PC-3 (cell line): Measurements from ENCODE around the gene MCHR1.

Experiments used
- EZH2 ChIP-seq: fragments of 300-600 bp; sonication (generic); IDR thresholded peaks from one replicate; pipeline ENCODE4 v1.6.1; 2017; ENCODE audit warnings: antibody characterized with exemption, mild to moderate bottlenecking, low read length; ENCODE audit not compliant: unreplicated experiment
- EZH2phosphoT487 ChIP-seq: fragments of 300-600 bp; sonication (generic); IDR thresholded peaks from 2 replicates; pipeline ENCODE4 v1.6.1; 2018; ENCODE audit warnings: mild to moderate bottlenecking, antibody characterized with exemption, low read length, borderline replicate concordance
- TF ChIP-seq, protein P1 (sequence below): fragments of 300-600 bp; sonication (generic); conservative IDR thresholded peaks from 2 replicates; pipeline ENCODE4 v1.5.1; 2017; ENCODE audit warnings: antibody characterized with exemption, low read depth, mild to moderate bottlenecking, low read length

DNA sequence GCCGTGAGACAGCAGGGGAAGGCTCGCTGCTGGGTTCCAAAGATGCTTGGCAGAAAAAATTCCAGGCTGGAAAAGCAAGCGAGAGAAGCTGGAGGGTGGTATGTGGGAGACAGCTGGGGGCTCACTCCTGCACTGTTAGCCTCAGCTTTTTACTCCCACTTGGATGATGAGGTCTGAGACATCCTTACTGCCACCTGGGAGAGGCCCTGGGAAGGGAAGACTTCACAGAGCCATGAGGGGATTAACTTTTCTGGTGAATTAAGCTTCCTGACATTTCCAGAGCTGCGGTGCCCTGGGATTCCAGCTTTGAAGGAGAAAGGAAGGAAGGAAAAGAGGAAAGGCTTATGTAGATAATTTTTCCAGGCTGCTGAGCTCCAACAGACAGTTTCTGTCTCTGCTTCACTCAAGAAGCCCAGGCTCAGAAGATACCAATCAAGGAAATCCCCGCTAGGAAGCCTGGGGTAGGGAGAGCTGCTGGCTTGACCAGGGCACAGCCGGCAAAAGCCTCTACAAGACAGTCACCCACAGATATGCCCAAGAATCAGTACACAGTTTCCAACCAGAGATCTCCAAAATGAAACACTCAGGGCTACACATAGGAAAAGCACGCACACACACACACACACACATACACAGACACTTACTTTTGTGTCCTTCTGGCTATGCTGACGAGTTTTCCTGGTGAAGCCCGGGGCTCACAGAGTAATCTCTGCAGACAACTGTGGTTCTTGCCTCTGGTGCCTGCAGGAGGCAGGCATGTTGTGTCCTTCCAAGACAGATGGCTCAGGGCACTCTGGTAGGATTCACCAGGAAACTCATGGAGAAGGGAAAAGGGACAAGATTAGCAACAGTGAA, 907 bp downstream of the MCHR1 start:
- TF ChIP-seq EZH2phosphoT487: no peak
- TF ChIP-seq, protein P1, sequence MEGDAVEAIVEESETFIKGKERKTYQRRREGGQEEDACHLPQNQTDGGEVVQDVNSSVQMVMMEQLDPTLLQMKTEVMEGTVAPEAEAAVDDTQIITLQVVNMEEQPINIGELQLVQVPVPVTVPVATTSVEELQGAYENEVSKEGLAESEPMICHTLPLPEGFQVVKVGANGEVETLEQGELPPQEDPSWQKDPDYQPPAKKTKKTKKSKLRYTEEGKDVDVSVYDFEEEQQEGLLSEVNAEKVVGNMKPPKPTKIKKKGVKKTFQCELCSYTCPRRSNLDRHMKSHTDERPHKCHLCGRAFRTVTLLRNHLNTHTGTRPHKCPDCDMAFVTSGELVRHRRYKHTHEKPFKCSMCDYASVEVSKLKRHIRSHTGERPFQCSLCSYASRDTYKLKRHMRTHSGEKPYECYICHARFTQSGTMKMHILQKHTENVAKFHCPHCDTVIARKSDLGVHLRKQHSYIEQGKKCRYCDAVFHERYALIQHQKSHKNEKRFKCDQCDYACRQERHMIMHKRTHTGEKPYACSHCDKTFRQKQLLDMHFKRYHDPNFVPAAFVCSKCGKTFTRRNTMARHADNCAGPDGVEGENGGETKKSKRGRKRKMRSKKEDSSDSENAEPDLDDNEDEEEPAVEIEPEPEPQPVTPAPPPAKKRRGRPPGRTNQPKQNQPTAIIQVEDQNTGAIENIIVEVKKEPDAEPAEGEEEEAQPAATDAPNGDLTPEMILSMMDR: no peak
- TF ChIP-seq EZH2: no peak
